HEK293 (cell line): ENCODE measurements around the gene NAE1.

ENCODE experiments used
- CTCF ChIA-PET: fragments of 350-600 bp; formaldehyde crosslinking; extraction: SDS; loops from one replicate; lab custom pipeline; 2021; ENCODE audit warnings: antibody characterized with exemption; lab: Yijun Ruan, JAX
- POLR2A ChIA-PET: fragments of 300-600 bp; formaldehyde crosslinking; extraction: SDS; loops from one replicate; lab custom pipeline; 2020; ENCODE audit warnings: antibody characterized with exemption, inconsistent platforms; lab: Yijun Ruan, JAX
- H3K27ac ChIP-seq: fragments of 200-500 bp; sonication (Bioruptor generic); 2 replicates; pipeline ENCODE4 v1.5.1; 2014; ENCODE audit warnings: low read depth, low read length, control low read depth, inconsistent platforms; ENCODE audit errors: extremely low read depth
- H3K36me3 ChIP-seq, 2 experiments: fragments of 200-500 bp in 1 of 2; sonication (Bioruptor generic) in 1 of 2; 1 replicate in 1 of 2; 2 replicates in 1 of 2; pipeline ENCODE4 v1.5.1; 2014 to 2017; ENCODE audit warnings: inconsistent platforms in 2 of 2, low read length in 2 of 2; ENCODE audit not compliant: control insufficient read depth in 2 of 2, insufficient read depth in 1 of 2
- H3K4me1 ChIP-seq: fragments of 200-500 bp; sonication (Bioruptor generic); 2 replicates; pipeline ENCODE4 v1.5.1; 2014; ENCODE audit warnings: mild to moderate bottlenecking, low read length, inconsistent platforms; ENCODE audit not compliant: control insufficient read depth, insufficient read depth
- H3K4me3 ChIP-seq: 2 replicates; pipeline ENCODE4 v1.5.1; 2011; ENCODE audit warnings: low read depth, mild to moderate bottlenecking, control low read depth, low read length, moderate library complexity
- H3K9me3 ChIP-seq: fragments of 200-500 bp; sonication (Bioruptor generic); 2 replicates; pipeline ENCODE4 v1.5.1; 2014; ENCODE audit warnings: low read depth, low read length, inconsistent platforms; ENCODE audit not compliant: control insufficient read depth, insufficient read depth
- KLF1 ChIP-seq: fragments of 450-650 bp; formaldehyde crosslinking; IDR thresholded peaks from 2 replicates; pipeline ENCODE4 v1.5.1; 2016; ENCODE audit warnings: missing biosample characterization, missing genetic modification characterization
- KLF8 ChIP-seq: fragments of 450-650 bp; formaldehyde crosslinking; IDR thresholded peaks from 2 replicates; pipeline ENCODE4 v1.5.1; 2016; ENCODE audit warnings: missing biosample characterization, missing genetic modification characterization
- SALL2 ChIP-seq: fragments of 450-650 bp; formaldehyde crosslinking; IDR thresholded peaks from 2 replicates; pipeline ENCODE4 v1.5.0; 2017; ENCODE audit warnings: missing biosample characterization, mild to moderate bottlenecking, missing genetic modification characterization, borderline replicate concordance
- TCF7L2 ChIP-seq: IDR thresholded peaks from 2 replicates; pipeline ENCODE4 v1.6.1; 2011; ENCODE audit warnings: low read depth, mild to moderate bottlenecking, inconsistent platforms, low read length, moderate library complexity, borderline replicate concordance
- ZFP3 ChIP-seq: fragments of 450-650 bp; formaldehyde crosslinking; IDR thresholded peaks from 2 replicates; pipeline ENCODE4 v1.5.1; 2016; ENCODE audit warnings: low read depth, missing biosample characterization, missing genetic modification characterization
- ZNF10 ChIP-seq: fragments of 450-650 bp; formaldehyde crosslinking; IDR thresholded peaks from 2 replicates; pipeline ENCODE4 v1.5.1; 2017; ENCODE audit warnings: missing biosample characterization, missing genetic modification characterization
- ZNF146 ChIP-seq: fragments of 450-650 bp; formaldehyde crosslinking; IDR thresholded peaks from 2 replicates; pipeline ENCODE4 v1.5.1; 2016; ENCODE audit warnings: missing biosample characterization, missing genetic modification characterization
- ZNF184 ChIP-seq: fragments of 450-650 bp; IDR thresholded peaks from 2 replicates; pipeline ENCODE4 v1.5.1; 2018; ENCODE audit warnings: missing biosample characterization, mild to moderate bottlenecking, missing genetic modification characterization
- ZNF19 ChIP-seq: fragments of 450-650 bp; formaldehyde crosslinking; IDR thresholded peaks from 2 replicates; pipeline ENCODE4; 2016; ENCODE audit warnings: missing biosample characterization, missing genetic modification characterization, low read depth
- ZNF2 ChIP-seq: fragments of 450-650 bp; formaldehyde crosslinking; IDR thresholded peaks from 2 replicates; pipeline ENCODE4 v1.5.1; 2016; ENCODE audit warnings: missing biosample characterization, missing genetic modification characterization
- ZNF248 ChIP-seq: fragments of 450-650 bp; formaldehyde crosslinking; IDR thresholded peaks from 2 replicates; pipeline ENCODE4 v1.5.1; 2017; ENCODE audit warnings: missing biosample characterization, missing genetic modification characterization
- ZNF449 ChIP-seq: fragments of 450-650 bp; formaldehyde crosslinking; IDR thresholded peaks from 2 replicates; pipeline ENCODE4 v1.5.1; 2017; ENCODE audit warnings: missing biosample characterization, mild to moderate bottlenecking, missing genetic modification characterization, moderate library complexity
- ZNF501 ChIP-seq: fragments of 450-650 bp; formaldehyde crosslinking; IDR thresholded peaks from 2 replicates; pipeline ENCODE4 v1.5.1; 2016; ENCODE audit warnings: missing biosample characterization, missing genetic modification characterization
- ZNF510 ChIP-seq: fragments of 450-650 bp; formaldehyde crosslinking; IDR thresholded peaks from 2 replicates; pipeline ENCODE4 v1.5.1; 2018; ENCODE audit warnings: mild to moderate bottlenecking, missing genetic modification characterization, missing biosample characterization; ENCODE audit not compliant: insufficient replicate concordance
- ZNF521 ChIP-seq: fragments of 450-650 bp; formaldehyde crosslinking; IDR thresholded peaks from 2 replicates; pipeline ENCODE4 v1.5.1; 2017; ENCODE audit warnings: missing biosample characterization, mild to moderate bottlenecking, missing genetic modification characterization
- ZNF529 ChIP-seq: fragments of 450-650 bp; formaldehyde crosslinking; IDR thresholded peaks from 2 replicates; pipeline ENCODE4 v1.5.1; 2017; ENCODE audit warnings: missing genetic modification characterization, missing biosample characterization; ENCODE audit not compliant: insufficient replicate concordance
- ZNF548 ChIP-seq: fragments of 450-650 bp; formaldehyde crosslinking; IDR thresholded peaks from 2 replicates; pipeline ENCODE4 v1.5.1; 2016; ENCODE audit warnings: missing biosample characterization, missing genetic modification characterization
- ZNF621 ChIP-seq: fragments of 450-650 bp; formaldehyde crosslinking; IDR thresholded peaks from 2 replicates; pipeline ENCODE4 v1.5.1; 2017; ENCODE audit warnings: missing biosample characterization, missing genetic modification characterization
- ZNF626 ChIP-seq: fragments of 450-650 bp; sonication (Bioruptor Pico); formaldehyde crosslinking; IDR thresholded peaks from 2 replicates; pipeline ENCODE4 v1.5.1; 2018; ENCODE audit warnings: missing biosample characterization, missing genetic modification characterization, inconsistent platforms
- ZNF658 ChIP-seq: fragments of 450-650 bp; formaldehyde crosslinking; IDR thresholded peaks from 2 replicates; pipeline ENCODE4; 2016; ENCODE audit warnings: missing biosample characterization, missing genetic modification characterization
- ZNF664 ChIP-seq: fragments of 450-650 bp; formaldehyde crosslinking; IDR thresholded peaks from 2 replicates; pipeline ENCODE4 v1.5.1; 2016; ENCODE audit warnings: missing biosample characterization, missing genetic modification characterization
- ZNF704 ChIP-seq: fragments of 450-650 bp; formaldehyde crosslinking; IDR thresholded peaks from 2 replicates; pipeline ENCODE4 v1.5.1; 2016; ENCODE audit warnings: missing biosample characterization, missing genetic modification characterization
- ZNF76 ChIP-seq: fragments of 450-650 bp; formaldehyde crosslinking; IDR thresholded peaks from 2 replicates; pipeline ENCODE4; 2016; ENCODE audit warnings: low read depth, missing biosample characterization, missing genetic modification characterization, borderline replicate concordance
- ZNF792 ChIP-seq: fragments of 450-650 bp; formaldehyde crosslinking; IDR thresholded peaks from 2 replicates; pipeline ENCODE4 v1.5.1; 2016; ENCODE audit warnings: missing biosample characterization, missing genetic modification characterization
- ZNF830 ChIP-seq: fragments of 450-650 bp; IDR thresholded peaks from 2 replicates; pipeline ENCODE4 v1.5.0; 2018; ENCODE audit warnings: missing biosample characterization, missing genetic modification characterization, low read depth, mild to moderate bottlenecking, moderate library complexity
- ZSCAN5A ChIP-seq: fragments of 450-650 bp; formaldehyde crosslinking; IDR thresholded peaks from 2 replicates; pipeline ENCODE4 v1.5.1; 2016; ENCODE audit warnings: missing biosample characterization, missing genetic modification characterization

The NAE1 gene

GRCh38 chr16:66810391-66810790, 20.4 kb downstream of the NAE1 start (continued):
- TF ChIP-seq ZNF501 (no peak), ZNF10 (tag by site-specific recombination) (no peak), ZNF664 (tag by site-specific recombination) (no peak), ZNF2 (tag by site-specific recombination) (no peak), ZNF830 (no peak)

- Histone ChIP-seq H3K4me1 (no peaks in the 10 kb centered on the region), H3K9me3 (no peaks in the 10 kb centered on the region), H3K4me3 (no peak overlapping the region), H3K36me3 (peaks cover 61 to 91% of the 10 kb centered on the region in 2 experiments), H3K27ac (no peak overlapping the region)
- CTCF ChIA-PET, result interaction anchor here (0.7 kb wide), 1 partner anchor 68 kb away, joined by 3 read pairs; no protein-coding TSS in a partner anchor
- TF ChIP-seq ZNF76 (tag by site-specific recombination), result no peak
- TF ChIP-seq ZNF510 (tag by site-specific recombination), result no peak
- TF ChIP-seq KLF8 (tag by site-specific recombination), result no peak
- TF ChIP-seq ZNF664 (tag by site-specific recombination), result no peak
- TF ChIP-seq ZNF626 (tag by site-specific recombination), result no peak
- no peak for TF ChIP-seq TCF7L2
- TF ChIP-seq ZFP3 (tag by site-specific recombination), result no peak
- TF ChIP-seq ZNF146, result no peak
- TF ChIP-seq SALL2 (tag by site-specific recombination), result no peak
- no peak for TF ChIP-seq ZNF248 (tag by site-specific recombination)
- no peak for TF ChIP-seq ZSCAN5A (tag by site-specific recombination)
- no peak for TF ChIP-seq KLF1
- TF ChIP-seq ZNF2 (tag by site-specific recombination), result no peak
- POLR2A ChIA-PET, result no interaction called here
Measured at GRCh38 chr16:66809765-66810164, 21.0 kb downstream of the NAE1 start.

GRCh38 chr16:66802159-66802558, 28.6 kb downstream of the NAE1 start:
- Histone ChIP-seq H3K4me1 (no peaks in the 10 kb centered on the region), H3K36me3 (peaks cover 31 to 58% of the 10 kb centered on the region in 2 experiments), H3K9me3 (no peaks in the 10 kb centered on the region)
- CTCF ChIA-PET, result interaction anchor here (0.6 to 1.2 kb wide), 4 partner anchors 10 to 194 kb away, joined by 3 to 5 read pairs (median 3); no protein-coding TSS in a partner anchor
- POLR2A ChIA-PET, result no interaction called here
- TF ChIP-seq ZNF548 (tag by site-specific recombination) (no peak), ZNF19 (tag by site-specific recombination) (no peak), ZNF184 (no peak), ZNF621 (tag by site-specific recombination) (no peak), ZNF521 (tag by site-specific recombination) (no peak), ZNF792 (tag by site-specific recombination) (no peak), ZNF449 (tag by site-specific recombination) (no peak), ZNF529 (no peak), ZNF704 (tag by site-specific recombination) (no peak), ZFP3 (tag by site-specific recombination) (no peak), ZNF658 (no peak)
- TF ChIP-seq, all 188 proteins: peak for 0
- H3K4me3 ChIP-seq, result no peak overlapping the region
- no peak overlapping the region for H3K27ac ChIP-seq
